GM12801 (cell line): ENCODE results near the gene EDIL3.

Experiments
- TF ChIP-seq, protein P1 (sequence below): IDR thresholded peaks from one replicate; pipeline ENCODE4 v1.5.1; 2011; ENCODE audit warnings: control low read depth; ENCODE audit not compliant: insufficient read length; ENCODE audit errors: extremely low read depth

The EDIL3 gene

DNA sequence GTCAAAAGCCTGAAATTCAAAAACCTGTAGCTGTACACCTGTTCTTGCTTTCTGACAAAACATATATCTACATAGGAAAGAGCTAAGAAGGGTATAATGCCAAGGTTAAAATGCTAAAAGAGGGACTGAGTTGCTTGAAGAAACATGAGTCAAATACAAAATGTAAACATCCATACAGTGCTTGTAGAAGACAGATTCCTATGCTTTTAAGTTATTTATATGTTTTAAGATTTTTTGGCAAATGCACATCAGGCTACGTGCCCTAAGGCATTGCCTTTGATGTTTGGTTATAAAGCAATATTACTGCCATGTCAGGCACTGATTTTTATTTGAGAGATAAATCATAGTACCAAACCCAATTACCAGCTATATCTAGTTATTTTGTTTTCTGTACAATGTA lies 269.0 kb downstream of the EDIL3 start:
- TF ChIP-seq, protein P1, sequence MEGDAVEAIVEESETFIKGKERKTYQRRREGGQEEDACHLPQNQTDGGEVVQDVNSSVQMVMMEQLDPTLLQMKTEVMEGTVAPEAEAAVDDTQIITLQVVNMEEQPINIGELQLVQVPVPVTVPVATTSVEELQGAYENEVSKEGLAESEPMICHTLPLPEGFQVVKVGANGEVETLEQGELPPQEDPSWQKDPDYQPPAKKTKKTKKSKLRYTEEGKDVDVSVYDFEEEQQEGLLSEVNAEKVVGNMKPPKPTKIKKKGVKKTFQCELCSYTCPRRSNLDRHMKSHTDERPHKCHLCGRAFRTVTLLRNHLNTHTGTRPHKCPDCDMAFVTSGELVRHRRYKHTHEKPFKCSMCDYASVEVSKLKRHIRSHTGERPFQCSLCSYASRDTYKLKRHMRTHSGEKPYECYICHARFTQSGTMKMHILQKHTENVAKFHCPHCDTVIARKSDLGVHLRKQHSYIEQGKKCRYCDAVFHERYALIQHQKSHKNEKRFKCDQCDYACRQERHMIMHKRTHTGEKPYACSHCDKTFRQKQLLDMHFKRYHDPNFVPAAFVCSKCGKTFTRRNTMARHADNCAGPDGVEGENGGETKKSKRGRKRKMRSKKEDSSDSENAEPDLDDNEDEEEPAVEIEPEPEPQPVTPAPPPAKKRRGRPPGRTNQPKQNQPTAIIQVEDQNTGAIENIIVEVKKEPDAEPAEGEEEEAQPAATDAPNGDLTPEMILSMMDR, result no peak

DNA sequence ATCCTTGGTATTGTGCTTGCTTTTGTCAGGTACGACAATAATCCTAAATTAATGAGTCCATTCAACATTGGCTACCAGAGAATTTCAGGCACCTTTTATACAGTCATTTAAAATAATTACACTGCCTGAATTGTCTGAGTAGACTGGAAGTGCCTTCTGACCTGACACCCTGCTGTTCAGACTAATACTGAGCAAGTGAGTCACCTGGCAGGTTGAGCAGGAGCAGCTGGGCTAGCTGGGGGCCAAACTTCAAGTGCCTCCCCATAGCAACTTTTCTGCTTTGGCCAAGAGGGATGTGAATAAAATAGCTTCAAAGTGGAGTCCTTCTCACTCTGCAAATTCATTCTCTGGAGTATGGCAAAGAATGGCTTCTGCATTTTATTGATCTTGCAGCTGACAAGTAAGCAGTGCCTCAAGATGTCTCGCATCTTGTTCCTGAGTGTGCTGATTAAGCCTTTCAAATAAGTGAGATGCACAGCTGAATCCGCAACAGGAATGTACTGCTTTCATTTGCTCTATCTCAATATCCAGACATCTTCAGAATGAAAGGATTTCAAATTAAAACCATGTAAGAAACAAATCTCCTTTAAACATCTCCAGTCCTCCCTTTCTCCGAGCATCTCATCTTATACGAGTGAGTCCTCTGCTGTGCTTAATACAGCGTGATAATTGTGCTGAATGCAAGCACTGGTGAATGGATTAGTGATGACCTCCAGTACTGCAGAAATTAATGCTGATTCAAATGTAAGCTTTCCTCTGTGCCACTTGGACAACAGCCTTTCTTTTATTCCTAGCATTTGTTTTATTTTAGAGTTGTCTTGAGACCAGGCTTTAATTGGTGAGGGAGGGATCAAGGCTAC lies 271.2 kb downstream of the EDIL3 start:
- TF ChIP-seq, protein P1, result no peak

DNA sequence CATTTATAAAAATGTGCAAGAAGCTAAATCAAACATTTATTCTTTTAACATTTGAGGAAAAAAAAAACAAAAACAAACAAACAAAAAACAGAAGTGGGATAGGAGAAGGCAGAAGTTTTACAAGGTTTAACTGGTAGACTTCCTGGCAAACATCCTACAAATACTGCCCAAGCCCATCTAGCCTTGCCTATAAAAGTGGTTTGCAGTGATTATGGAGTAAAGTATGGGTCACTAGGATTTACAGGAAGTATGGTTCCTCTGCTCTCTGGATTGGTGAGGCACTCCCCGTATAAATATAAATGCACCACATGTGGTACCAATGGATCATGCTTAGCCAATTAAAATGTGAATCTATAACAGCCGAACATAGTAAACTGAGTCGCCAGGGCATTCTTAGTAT lies 291.9 kb downstream of the EDIL3 start:
- TF ChIP-seq, protein P1, result no peak

DNA sequence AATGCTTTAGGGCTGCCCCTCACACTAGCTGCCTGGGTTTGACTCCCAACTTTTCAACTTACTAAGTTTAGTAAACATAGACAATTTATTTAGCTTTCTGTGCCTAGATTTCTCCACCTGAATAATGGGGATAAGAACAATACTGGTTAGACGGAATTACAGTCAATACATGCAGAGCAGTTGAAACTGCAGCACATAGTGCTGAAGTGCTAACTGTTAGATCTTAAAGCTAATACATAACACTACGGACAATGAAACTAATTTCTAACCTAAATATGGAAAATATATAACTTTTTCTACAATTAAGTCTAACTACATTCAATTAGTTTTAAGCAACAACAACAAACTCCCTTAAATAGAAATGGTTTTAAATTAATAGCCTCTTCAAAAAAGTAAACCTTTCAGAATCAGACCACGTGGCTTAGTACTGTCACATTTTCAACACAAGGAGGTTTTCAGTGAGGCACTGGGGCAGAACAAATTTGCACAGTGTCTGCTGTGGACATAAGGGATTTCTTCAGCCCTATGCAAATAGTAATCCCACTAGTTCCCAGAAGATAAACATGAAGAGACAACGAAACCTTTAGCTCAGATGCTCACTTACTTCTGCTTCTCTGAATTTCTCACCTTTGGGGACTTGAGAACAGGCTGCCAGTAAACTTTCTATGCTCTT lies 293.4 kb downstream of the EDIL3 start:
- TF ChIP-seq, protein P1, result no peak

DNA sequence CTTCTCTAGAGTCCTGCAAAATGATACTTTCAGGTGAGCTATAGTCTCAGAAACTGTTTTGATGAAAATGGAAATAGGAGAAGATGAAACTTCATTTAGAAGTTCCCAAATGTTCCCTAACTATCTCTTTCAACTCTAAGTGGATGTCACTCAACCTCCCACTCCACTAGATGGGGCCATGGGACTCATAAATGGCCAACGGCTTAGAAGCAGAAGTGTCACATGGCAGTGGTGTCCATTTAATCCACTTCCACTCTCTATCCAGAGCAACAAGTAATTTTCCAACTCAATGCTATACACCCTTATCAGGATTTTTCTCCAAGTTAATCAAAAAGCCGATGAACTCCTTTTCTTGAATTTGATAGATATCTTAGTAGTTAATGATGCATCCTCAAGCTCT lies 295.7 kb downstream of the EDIL3 start:
- TF ChIP-seq, protein P1, result no peak

DNA sequence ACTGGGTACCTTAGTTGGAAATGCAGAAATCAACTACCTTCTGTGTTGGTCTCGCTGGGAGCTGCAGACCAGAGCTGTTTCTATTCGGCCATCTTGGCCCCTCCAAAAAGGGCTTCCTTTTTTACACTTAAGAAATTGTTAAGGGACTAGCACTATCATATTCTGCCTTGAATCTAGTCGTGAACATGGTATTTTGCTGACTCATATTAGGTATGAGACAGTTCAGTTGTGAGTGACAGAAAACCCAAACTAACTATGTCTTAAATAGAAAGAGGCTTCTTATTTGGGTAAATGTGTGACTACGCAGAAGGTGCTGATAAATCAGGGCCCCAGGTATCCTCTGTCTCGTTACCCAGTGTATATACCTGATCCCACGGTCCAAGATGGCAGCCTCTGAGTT lies 298.2 kb downstream of the EDIL3 start:
- TF ChIP-seq, protein P1, result no peak

DNA sequence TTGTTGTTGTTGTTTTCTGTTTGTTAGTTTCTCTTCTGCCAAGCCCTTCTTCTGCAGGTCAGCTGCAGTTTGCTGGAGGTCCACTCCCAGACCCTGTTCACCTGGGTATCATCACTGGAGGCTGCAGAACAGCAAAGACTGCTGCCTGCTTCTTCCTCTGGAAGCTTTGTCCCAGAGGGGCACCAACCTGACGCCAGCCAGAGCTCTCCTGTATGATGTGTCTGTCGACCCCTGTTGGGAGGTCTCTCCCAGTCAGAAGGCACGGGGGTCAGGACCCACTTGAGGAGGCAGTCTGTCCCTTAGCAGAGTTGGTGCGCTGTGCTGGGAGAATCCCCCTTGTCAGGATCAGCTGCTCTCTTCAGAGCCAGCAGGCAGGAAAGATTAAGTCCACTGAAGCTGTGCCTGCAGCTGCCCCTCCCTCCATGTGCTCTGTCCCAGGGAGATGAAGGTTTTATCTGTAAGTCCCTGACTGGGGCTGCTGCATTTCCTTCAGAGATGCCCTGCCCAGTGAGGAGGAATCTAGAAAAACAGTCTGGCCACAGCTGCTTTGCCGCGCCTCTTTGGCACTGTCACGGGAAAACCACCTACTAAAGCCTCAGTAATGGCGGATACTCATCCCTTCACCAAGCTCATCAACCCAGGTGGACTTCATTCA lies 299.2 kb downstream of the EDIL3 start:
- TF ChIP-seq, protein P1, result no peak
